A549 treated with CpdA at 1 μM for 4 hours (cell line): ENCODE results near the gene DGLUCY. TPM values are rescaled to one million over a fixed set of nuclear protein-coding genes. Genes with fewer than 3 reads are reported as not detected.

Source experiments
- total RNA-seq: library from RNA; stranded (reverse); fragments of 200-300 nt; extraction: Qiagen RNA extraction; gene quantifications from 5 replicates; pipeline ENCODE4 v1.2.3, GENCODE V29; 2022; ENCODE audit warnings: low read depth

DGLUCY gene
- 14.2 to 18.3 TPM (median 15.7 TPM) in 5 replicates for total RNA-seq

GRCh38 chr14:91113829-91114078 is at the start of gene DGLUCY:
TSS of gene DGLUCY (plus strand) at chr14:91114073. CDS start at chr14:91160295, 46,222 bp downstream.

GRCh38 chr14:91244501-91244901 is 130.6 kb downstream of the DGLUCY start, which contains the start of gene GPR68:
TSS of gene GPR68 (minus strand) at chr14:91244704. CDS start at chr14:91235050, 9,654 bp downstream.

Other genes starting within 250 kb of the DGLUCY start
- 2.2 to 4.5 TPM (median 3.3 TPM) in 5 replicates for gene RPS6KA5, start 53.4 kb upstream of the DGLUCY start, total RNA-seq
- 0.05 to 0.25 TPM (median 0.07 TPM) in 4 of 5 replicates, not detected in the other for gene GPR68, start 130.6 kb downstream of the DGLUCY start, total RNA-seq